GM19324 (cell line): Measurements from ENCODE around the gene MYO3B.

Source experiments
- ATAC-seq: cut with Tn5 transposase; IDR thresholded peaks from one replicate; pipeline ENCODE4 v1.9.1; 2021; ENCODE audit warnings: mild to moderate bottlenecking, moderate library complexity; ENCODE audit not compliant: unreplicated experiment, low FRiP score

The MYO3B gene

DNA sequence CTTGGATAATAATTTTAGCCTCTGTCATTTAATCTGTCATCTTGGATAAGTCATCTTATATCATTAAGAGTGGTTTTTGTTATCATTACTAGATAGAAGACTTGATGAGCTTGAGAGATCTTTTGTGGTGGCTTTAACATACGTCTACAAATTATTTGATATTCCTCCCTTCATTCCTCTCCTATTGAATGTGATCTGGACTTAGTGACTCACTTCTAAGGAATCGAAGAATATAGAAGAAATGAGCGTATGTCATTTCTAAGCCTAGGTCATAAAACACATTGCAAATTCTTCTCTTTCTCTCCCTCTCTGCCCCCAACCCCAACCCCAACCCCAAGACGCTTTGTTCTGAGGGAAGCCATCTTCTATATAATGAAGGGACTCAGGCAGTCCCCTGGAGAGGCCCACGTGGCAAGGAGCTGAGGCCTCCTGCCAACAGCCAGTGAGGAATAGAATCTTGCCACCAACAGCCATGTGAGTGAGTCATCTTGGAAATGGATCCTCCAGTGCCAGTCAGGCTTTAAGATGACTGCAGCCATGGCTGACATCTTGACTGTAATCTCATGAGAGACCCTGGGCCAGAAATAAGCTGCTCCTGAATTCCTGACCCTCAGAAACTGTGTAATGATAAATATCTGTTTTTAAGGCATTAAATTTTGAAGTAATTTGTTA lies 315.6 kb downstream of the MYO3B start:
- no peak for ATAC-seq

DNA sequence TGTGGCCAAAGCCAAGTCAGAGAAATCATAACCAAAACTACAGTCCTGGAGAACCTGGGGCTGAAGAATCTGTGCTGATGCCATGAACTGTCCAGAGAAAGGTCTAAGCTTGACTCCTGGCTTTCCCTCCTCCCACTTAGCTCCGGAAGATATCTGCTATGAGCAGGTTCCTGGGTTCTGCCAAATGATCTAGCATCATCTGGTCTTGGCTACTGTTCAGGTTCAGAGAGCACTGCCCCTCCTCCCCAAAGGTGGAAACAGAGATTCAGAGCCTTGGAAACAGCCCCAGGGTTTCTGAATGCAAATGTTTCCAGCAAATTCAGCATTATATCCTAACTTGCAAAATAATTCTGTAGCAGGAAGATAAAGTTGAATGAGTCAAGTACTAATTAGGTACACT lies 317.9 kb downstream of the MYO3B start:
- ATAC-seq: no peak

DNA sequence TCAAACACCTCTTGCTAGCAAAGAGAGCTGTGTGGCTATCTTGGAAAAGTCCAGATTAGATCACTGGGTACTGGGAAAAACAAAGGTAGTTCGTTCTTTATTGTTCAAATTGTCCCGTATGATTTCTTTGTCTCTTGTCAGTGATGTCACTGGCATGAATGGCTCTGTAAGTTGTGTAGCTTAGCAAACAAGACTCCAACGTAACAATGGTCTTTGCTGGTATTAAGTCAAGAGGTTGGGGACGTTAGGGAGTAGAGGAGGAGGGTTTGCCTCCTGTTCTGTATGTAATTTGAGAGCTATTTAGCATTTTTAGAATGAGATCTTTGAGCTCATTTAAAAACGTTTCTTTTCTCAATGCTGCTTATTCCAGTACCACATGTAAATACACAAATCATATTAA lies 320.7 kb downstream of the MYO3B start:
- ATAC-seq: no peak

DNA sequence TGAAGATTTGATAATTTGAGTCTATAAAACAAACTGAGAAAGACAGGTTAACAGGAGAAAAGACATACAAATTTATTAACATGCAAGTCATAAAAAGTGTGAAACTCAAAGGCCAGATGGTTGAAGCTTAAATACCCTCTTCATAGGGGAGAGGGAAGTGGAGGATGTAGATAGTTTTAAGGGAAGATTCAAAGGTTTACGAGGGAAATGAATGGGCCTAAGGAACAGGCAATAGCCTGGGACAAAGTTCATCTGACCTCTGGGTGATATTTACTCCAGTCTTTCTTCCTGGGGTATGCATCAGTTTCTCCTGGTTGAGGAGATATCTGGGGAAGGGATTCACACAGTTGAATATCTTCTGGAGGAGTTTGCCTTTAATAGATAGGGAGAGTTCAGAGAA lies 322.2 kb downstream of the MYO3B start:
- ATAC-seq: no peak

DNA sequence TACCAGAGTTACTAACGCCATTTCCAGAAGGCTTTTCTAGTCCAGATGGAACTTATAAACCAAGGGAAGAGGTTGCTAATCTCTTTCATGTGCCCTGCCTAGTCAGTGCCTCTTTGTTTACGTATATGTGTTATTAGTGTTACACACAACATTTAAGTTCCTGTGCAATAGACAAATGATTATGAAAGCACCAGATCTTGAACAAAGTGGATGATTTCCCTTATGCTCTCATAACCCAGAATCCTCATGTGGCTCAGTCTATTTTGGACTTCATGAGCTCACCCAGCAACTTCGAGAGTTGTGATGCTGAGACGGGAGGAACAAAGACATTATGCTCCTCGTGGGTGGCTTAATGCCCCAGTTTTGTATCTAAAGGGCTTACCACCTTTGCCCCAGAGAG lies 322.8 kb downstream of the MYO3B start:
- ATAC-seq: no peak

DNA sequence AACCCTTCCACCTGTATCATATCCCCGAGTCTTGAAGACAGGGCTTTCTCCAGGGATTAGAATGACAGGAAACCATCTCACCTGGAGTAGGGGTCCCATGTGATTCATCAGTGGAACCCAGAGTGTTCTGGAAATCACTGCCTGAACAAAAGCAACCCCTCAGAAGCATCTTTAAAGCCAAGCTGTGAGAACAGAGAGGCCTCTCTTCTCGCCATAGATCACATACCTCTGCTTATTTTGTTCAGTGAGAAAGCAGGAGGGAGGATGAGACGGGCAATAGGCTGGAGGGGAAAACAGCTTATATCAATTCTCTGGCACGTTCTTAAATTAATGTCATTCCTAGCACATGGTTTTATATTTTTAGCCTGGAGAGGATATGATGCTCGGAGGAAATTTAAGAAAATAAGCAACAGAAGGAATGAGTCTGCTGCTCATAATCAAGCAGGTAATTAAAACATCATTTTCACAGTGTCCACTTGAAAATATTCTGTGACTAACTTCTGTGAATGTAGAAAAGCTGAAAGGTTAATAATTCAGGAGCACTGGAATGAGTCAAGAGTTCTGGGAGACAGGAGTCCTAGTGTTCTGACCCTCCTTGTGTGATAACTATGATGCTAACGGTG lies 323.6 kb downstream of the MYO3B start:
- no peak for ATAC-seq

DNA sequence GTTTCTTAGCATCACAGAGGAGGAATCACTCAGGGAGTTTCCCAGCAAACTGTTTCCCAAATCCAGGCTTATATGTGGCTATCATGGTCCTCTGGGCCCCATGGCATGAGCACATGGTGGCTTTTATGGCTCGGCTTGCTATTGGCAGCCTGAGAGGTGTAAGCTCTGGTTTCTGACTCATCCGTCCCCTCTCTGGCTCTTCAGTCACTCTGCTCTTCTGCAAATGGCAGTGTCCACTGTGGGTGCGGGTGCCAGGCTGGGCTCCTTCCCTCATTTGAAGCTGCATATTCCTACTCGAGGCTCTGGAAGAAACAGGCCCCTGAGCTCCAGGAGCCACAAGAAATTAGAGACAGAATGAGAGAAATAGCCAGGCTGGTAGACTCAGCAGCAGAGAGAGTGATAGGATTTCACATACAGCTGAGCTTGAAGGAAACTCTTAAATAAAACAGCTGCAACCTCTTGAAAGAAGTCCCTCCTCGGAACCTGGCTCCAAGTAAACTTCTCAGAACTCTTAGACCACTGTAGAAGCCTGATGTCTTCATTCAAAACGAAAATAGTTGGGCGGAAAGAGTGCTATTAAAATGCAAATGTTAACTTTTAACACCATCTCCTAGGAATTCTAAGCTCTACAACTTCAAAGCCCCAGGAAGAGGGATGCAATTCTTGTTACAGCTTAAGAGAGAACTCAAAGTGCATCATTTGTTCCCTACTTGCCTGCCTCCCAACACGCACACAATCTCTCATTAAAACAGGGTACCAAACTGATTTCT lies 324.6 kb downstream of the MYO3B start:
- ATAC-seq: no peak

DNA sequence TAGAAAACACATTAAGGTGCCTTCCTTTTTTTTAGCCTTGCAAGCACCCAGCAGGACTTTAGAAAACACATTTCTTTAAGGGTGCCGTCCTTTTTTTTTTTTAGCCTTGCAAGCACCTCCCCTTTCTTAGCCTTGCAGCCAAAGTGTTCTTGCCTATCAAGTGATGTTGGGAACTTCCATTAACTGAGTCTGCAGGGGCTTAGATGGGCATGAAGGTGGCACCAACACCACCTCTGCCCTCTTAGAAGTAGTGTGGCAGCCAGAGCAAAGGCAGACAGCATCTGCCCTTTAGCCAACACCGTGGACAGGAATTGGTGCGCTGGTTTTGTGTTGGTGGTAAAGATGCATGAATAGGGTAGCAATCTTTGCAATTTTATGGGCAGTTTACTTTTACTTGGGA lies 325.6 kb downstream of the MYO3B start:
- ATAC-seq: no peak

DNA sequence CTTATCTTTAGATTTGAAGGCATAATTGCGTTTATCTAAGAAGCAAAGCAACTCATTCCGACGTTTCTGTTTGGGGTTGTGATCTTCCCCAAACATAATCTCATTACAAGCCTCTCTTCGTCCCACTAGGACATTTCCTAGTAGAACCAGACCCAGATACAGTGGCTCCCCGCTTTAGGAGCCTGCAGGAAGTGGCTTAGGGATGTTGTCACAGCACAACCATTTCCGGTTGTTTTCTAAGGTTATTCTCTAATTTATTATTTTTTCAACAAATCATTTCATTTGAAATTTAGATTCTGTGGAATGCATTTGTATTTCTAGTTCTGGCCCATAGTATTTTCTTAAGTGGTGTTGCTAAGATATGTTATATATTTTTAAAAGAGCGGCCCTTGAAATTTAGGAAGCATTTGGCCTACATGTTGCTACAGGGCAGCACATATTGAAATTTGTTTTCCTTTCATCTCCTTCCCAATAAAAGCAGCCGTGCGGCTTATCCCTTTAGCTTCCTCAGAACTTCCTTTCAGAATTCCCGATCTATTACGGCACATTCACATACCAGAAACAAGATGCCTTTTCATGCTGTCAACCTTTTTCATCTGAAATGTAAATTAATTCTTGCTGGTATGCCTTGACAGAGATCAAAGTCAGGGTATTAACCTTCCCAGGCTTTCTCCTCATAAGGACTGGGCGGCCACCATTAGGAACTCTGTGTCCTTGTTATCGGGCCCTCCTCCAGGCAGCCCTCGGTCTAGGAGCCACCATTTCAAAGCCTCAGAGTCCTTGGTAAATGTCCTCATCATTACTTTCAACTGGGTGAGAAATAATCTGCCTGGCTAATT lies 326.2 kb downstream of the MYO3B start:
- ATAC-seq: no peak

DNA sequence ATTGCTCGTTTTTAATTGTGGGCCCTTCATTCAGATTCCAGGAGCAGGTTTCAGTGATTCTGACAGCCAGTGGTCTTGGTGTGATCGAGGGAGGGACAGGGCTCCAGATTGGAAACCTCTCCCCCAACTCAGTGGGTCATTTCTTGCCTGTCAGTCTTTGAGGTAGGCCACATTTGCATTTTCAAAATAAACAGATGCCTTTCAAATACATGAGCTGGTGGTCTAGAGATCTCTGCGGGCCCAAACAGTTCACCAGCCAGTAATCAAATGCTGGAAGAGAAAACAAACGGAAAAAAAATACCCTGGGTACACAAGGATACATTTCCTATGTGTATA lies 326.8 kb downstream of the MYO3B start:
- no peak for ATAC-seq

DNA sequence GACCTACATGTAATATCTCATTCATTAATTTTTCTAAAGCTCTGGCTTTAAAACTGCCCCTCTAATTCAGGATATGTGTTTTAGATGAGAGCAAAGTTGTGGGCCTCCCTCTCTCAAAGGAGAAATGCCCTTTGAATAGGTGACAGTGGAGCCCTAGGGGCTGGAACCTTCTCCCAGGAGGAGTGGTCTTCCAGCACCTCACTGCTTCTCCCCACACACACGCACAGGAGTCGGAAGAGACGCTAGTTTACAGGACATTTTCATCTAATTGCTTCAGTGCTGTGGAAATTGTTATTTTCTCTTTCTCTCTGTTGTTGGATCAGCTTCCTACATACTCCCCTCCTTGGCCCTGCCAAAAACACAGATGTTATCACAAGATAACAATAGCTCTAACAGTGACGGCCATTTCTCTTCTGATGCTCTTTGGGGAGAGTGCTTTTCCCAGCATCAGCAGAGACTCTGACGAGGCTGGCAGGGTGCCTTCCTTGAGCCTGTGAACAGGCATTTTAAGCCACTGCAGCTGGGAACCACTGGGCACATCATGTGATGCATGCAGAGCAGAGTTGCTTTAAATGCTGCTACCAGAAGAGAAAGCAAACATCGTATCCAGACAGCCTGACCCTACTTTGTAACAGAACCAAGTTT lies 327.8 kb downstream of the MYO3B start:
- no peak for ATAC-seq

DNA sequence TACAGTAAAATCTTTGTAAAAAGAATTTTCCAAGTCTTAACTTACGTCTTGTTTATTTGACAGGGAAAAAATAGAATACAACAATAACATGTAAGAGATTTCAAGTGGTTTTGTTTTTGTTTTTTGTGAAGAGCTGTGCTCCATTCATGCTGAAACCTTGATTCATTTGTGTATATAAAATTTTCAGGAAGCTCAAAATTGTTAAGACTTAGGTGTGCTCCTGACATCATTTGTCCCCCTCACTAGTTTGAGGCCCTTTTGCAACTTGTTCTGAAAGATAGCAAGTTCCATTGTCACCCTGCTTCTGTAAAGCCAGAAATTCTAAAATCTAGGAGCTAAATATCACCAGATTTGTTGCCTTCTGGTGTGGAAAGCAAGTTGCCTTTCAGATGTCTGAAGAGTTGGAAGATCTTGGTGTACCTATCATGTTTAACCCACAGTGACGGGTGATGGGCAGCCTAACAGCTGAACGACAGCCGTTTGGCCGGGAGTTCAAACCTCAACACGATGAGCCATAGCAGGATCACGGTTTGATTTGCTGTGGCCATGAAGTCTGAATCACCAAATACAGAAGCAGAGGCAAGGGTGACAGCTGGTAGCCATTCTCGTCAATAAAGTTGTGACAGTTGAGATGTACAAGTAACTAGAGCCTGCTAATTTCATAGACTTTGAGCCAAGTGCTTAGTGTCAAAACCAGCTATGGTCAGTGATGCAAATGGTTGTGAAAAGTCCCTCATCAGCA lies 331.7 kb downstream of the MYO3B start:
- no peak for ATAC-seq

DNA sequence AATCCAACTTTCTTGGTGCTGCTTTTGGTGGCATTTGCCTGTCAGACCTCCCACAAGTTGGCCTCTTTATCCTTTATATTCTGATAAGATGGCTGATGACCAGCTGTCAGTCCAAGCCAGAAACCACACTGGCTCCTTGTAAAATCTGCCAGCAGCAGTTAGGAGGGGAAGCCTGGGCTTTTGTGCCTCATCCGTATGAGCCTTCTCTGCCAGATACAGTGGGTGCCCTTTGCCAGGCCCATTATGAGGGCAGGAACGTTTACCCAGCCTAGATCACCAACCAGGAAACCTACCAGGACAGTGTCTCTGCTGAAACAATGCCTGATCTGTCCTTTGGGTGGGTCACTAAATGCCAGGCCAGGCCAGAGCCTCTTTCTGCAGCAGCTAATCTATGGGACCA lies 334.3 kb downstream of the MYO3B start:
- no peak for ATAC-seq

DNA sequence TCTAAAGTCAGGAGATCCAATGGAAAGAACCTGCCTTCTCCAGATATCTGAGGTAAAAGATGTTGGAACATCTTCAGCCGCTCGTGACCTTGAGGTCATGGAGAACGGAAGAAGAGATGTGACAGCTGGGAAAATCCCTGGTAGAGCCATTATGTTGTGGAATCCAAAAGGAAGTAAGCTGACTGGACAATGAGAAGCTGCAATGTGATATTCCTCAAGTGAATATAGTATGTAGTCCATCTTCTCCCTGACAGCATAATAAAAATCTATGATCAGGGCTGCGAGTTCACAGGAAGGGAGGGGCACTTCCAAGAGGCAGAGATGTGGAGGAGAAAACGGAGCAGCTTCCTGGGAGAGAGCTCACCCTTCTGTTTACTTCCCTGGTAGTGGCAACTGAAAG lies 336.2 kb downstream of the MYO3B start:
- ATAC-seq: no peak

DNA sequence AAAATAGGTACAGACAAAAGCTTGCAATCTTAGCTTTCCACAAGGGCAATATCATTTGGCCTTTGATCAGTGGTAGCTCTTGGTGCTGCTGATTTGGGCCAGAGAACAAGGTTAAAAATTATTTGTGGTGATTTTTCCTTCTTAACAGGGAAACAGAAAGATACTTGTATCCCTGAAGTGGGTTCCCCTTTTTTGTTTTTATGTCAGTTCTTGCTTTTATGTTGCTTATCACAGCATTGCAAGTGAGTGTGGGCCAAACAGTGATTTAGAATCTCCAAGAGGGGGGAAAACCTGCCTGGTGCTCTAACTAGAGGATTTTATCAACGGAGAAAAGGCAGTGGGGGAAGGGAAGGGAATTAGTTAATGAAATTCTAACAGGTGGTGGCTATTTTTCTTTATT lies 339.6 kb downstream of the MYO3B start:
- no peak for ATAC-seq

DNA sequence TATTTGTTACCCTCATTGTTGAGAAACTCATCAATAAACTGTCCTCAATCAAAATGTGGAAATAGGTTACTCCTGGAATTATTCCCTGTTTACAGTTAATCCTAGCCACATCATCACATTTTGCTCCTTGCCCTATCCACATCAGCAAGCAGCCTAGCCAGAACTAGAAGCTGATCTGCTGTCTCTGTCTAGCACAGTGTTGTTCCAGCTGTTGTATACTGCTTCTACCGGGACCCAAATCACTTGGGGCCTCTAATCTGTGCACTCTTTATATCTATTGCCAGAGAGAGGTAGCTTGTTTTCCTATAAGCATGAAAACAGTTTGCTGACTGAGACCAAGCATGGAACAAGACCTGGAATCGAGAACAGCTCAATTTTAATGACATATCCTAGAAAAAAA lies 341.0 kb downstream of the MYO3B start:
- ATAC-seq: no peak

DNA sequence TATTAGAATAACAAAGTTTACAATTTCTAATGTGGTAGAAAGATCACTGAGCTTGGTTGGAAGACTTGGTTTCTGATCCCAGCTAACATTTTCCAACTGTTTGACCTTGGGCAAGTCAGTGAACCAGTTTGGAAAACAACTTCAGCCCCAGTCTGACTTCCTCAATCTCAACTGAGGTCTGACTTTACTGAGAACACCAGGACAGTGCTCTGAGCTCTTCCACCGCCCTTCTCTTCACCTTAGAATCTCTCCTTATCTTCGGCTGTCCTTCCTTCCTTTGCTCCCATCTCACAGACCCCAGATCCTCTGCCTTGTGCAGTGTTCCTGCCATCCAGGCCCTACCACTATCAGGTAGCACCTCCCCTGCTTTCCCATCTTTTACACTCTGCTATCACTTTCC lies 343.4 kb downstream of the MYO3B start:
- ATAC-seq: no peak

DNA sequence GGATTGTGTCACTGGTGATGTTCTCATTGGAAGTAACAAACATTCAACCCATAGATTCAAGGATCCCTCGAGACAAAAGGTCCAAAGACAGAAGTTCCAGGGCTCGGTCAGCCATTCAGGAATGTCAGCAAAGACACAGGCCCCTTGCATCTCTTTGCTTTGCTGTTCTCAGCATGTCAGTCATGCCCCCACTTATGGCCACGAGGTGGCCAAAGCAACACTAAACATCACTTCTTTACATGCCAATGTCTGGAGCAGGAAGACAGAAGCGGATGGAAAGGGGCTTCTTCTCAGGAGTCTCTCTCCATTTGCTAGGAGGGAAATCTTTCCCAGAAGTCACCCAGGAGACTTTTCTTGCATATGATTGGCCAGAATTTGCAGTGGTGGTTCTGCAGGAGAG lies 345.6 kb downstream of the MYO3B start:
- ATAC-seq: no peak

DNA sequence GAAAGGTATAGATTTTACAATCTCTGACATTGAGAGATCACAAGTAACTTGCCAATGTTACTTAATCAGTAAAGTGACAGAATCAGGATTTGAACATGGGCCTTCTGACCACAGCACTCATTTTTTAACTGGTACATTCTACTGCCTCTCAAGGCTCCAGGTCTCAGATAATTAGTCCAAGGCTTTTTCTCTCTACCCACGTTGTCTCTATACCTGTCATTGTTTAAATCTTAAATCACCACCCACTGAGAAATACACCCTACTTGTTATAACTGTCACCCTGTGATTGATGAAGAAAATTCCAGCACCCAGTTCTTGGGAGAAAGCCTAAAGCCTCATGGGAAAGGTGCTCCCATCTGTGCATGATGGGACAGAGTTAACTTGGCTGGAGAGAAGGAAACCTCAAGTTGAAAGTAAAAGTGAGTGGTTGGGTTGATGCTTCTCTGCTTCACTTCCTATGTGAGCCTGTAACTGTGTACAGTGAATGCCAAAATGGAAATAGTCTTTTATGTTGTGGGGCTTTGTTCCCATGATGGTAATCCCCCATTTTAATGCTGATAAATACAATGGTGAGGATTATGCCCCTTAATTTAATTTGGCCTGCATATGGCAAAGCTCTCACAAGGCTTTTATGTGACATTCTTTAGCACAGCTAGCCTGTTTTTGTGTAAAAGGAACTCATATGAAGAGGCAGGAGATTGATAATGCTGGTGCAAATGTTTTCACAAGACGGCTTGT lies 347.1 kb downstream of the MYO3B start:
- no peak for ATAC-seq
